Activated CD8-positive, alpha-beta memory T cell treated with anti-CD3 and anti-CD28 coated beads, Interleukin-2, amount 50 U/mL, for 24 hours (primary cell): ENCODE results near the gene PPP2R1B.
"Not testable (repeated sequence)": the region's sequence is repeated elsewhere in the genome, so short reads cannot be mapped to it uniquely, and the experiment has no call there.

Source experiments
- DNase-seq: peaks from one replicate; pipeline ENCODE4 v3.0.0-alpha.2; 2020; ENCODE audit errors: extremely low read depth

PPP2R1B gene

GRCh38 chr11:111782109-111782741, 16.0 kb upstream of the PPP2R1B start:
- no peak for DNase-seq

- no peak for DNase-seq
These were observed 12.9 kb upstream of the PPP2R1B start for GRCh38 chr11:111779118-111779517.

GRCh38 chr11:111778047-111778558, 11.9 kb upstream of the PPP2R1B start:
- no peak for DNase-seq

- no peak for DNase-seq
These were observed 11.2 kb upstream of the PPP2R1B start for GRCh38 chr11:111777094-111778046.

- DNase-seq, result no peak
These were observed 10.4 kb upstream of the PPP2R1B start for GRCh38 chr11:111776398-111777093.

GRCh38 chr11:111774955-111775710, 8.9 kb upstream of the PPP2R1B start:
- no peak for DNase-seq

GRCh38 chr11:111772535-111772934, 6.3 kb upstream of the PPP2R1B start:
- DNase-seq, result no peak

- not testable (repeated sequence) for DNase-seq
These were observed 5.0 kb upstream of the PPP2R1B start for GRCh38 chr11:111771205-111771604.

GRCh38 chr11:111770581-111771134, 4.5 kb upstream of the PPP2R1B start:
- no peak for DNase-seq

GRCh38 chr11:111766834-111767142, 599 bp upstream of the PPP2R1B start:
- no peak for DNase-seq

GRCh38 chr11:111765320-111765983, 737 bp downstream of the PPP2R1B start:
- DNase-seq, result no peak

GRCh38 chr11:111764621-111765020, 1.6 kb downstream of the PPP2R1B start:
- DNase-seq, result no peak

- no peak for DNase-seq
These were observed 3.1 kb downstream of the PPP2R1B start for GRCh38 chr11:111762981-111763643.

- DNase-seq, result no peak
These were observed 3.7 kb downstream of the PPP2R1B start for GRCh38 chr11:111762526-111762925.

- DNase-seq, result no peak
These were observed 5.2 kb downstream of the PPP2R1B start for GRCh38 chr11:111761036-111761435.

GRCh38 chr11:111759778-111760407, 6.3 kb downstream of the PPP2R1B start:
- no peak for DNase-seq

- DNase-seq, result no peak
These were observed 6.8 kb downstream of the PPP2R1B start for GRCh38 chr11:111759376-111759775.

- DNase-seq, result no peak
These were observed 10.1 kb downstream of the PPP2R1B start for GRCh38 chr11:111756097-111756496.

- DNase-seq, result no peak
These were observed 16.5 kb downstream of the PPP2R1B start for GRCh38 chr11:111749646-111750045.
